IMR-90 (cell line): ENCODE measurements around the gene GCNT4. TPM values are rescaled to one million over a fixed set of nuclear protein-coding genes. Genes with fewer than 3 reads are reported as not detected.

Experiments used
- ATAC-seq: fragments of 200-7000 bp; cut with Tn5 transposase; 2 replicates; pipeline ENCODE4 v1.9.1; 2020; ENCODE audit warnings: low read depth, mild to moderate bottlenecking, moderate library complexity
- BruUV-seq: library from RNA; stranded (reverse); fragments of 400-500 nt; replicated peaks from 2 replicates; lab custom pipeline; 2021; lab: Mats Ljungman, UMichigan
- CTCF ChIA-PET: fragments of 300-600 bp; formaldehyde crosslinking; extraction: SDS; loops from one replicate; lab custom pipeline; 2021; ENCODE audit warnings: antibody characterized with exemption; lab: Yijun Ruan, JAX
- POLR2A ChIA-PET: fragments of 300-600 bp; sonication (Branson Sonifier 250); formaldehyde crosslinking; loops from one replicate; lab custom pipeline; 2022; ENCODE audit warnings: antibody characterized with exemption; ENCODE audit not compliant: unreplicated experiment; lab: Charles Lee
- DNase-seq: peaks from one replicate; pipeline ENCODE4 v3.0.0; 2013
- H2AFZ ChIP-seq: replicated peaks from 2 replicates; pipeline ENCODE3; 2013; ENCODE audit warnings: low read length, mild to moderate bottlenecking; ENCODE audit not compliant: poor library complexity
- H2AK5ac ChIP-seq: 2 replicates; pipeline ENCODE4 v1.6.1; 2013; ENCODE audit warnings: low read depth, low read length, inconsistent platforms
- H2AK9ac ChIP-seq: replicated peaks from 2 replicates; pipeline ENCODE3; 2013; ENCODE audit warnings: mild to moderate bottlenecking, low read depth, low read length, moderate library complexity; ENCODE audit not compliant: poor library complexity
- H2BK120ac ChIP-seq: 2 replicates; pipeline ENCODE4 v1.6.1; 2013; ENCODE audit warnings: low read depth, low read length, inconsistent platforms
- H2BK15ac ChIP-seq: 3 replicates; pipeline ENCODE4 v1.6.1; 2013; ENCODE audit warnings: low read depth, low read length, inconsistent platforms
- H2BK20ac ChIP-seq: 2 replicates; pipeline ENCODE4 v1.6.1; 2013; ENCODE audit warnings: low read depth, mild to moderate bottlenecking, inconsistent platforms, low read length, moderate library complexity
- H2BK5ac ChIP-seq: 2 replicates; pipeline ENCODE4 v1.6.1; 2013; ENCODE audit warnings: mild to moderate bottlenecking, low read depth, low read length, inconsistent platforms; ENCODE audit not compliant: poor library complexity, severe bottlenecking
- H3K14ac ChIP-seq: replicated peaks from 2 replicates; pipeline ENCODE4 v1.6.1; 2013; ENCODE audit warnings: low read depth, low read length, inconsistent platforms
- H3K18ac ChIP-seq: 2 replicates; pipeline ENCODE4 v1.6.1; 2013; ENCODE audit warnings: low read depth, low read length, control low read depth
- H3K23ac ChIP-seq: 2 replicates; pipeline ENCODE4 v1.6.1; 2013; ENCODE audit warnings: low read depth, low read length, inconsistent platforms
- H3K27ac ChIP-seq: 2 replicates; pipeline ENCODE4 v1.5.1; 2013; ENCODE audit warnings: mild to moderate bottlenecking, control low read depth, low read length; ENCODE audit not compliant: insufficient read depth
- H3K27me3 ChIP-seq: 2 replicates; pipeline ENCODE4 v1.6.1; 2013; ENCODE audit warnings: low read length; ENCODE audit not compliant: control insufficient read depth, insufficient read depth
- H3K36me3 ChIP-seq: 2 replicates; pipeline ENCODE4 v1.6.1; 2013; ENCODE audit warnings: low read length, mixed read lengths; ENCODE audit not compliant: control insufficient read depth, insufficient read depth
- H3K4ac ChIP-seq: 2 replicates; pipeline ENCODE4 v1.6.1; 2013; ENCODE audit warnings: low read depth, low read length, inconsistent platforms
- H3K4me1 ChIP-seq: 2 replicates; pipeline ENCODE4 v1.6.1; 2013; ENCODE audit warnings: low read length, mixed read lengths; ENCODE audit not compliant: control insufficient read depth, insufficient read depth
- H3K4me2 ChIP-seq: 2 replicates; pipeline ENCODE4 v1.6.1; 2013; ENCODE audit warnings: low read depth, mild to moderate bottlenecking, control low read depth, low read length, moderate library complexity
- H3K4me3 ChIP-seq: 2 replicates; pipeline ENCODE4 v1.5.1; 2013; ENCODE audit warnings: low read depth, mild to moderate bottlenecking, control low read depth, low read length, moderate library complexity; ENCODE audit not compliant: insufficient read depth
- H3K56ac ChIP-seq: 2 replicates; pipeline ENCODE4 v1.6.1; 2013; ENCODE audit warnings: low read length, inconsistent platforms; ENCODE audit not compliant: insufficient read depth; ENCODE audit errors: extremely low read depth
- H3K79me1 ChIP-seq, 2 experiments: 2 replicates each; pipeline ENCODE4 v1.6.1; 2013; ENCODE audit warnings: low read length in 2 of 2, inconsistent platforms in 1 of 2, low read depth in 1 of 2
- H3K9ac ChIP-seq: 2 replicates; pipeline ENCODE4 v1.6.1; 2013; ENCODE audit warnings: low read depth, low read length, control low read depth
- H3K9me1 ChIP-seq: 2 replicates; pipeline ENCODE4 v1.6.1; 2013; ENCODE audit warnings: low read length, inconsistent platforms; ENCODE audit not compliant: insufficient read depth
- H3K9me3 ChIP-seq: 2 replicates; pipeline ENCODE4 v1.6.1; 2013; ENCODE audit warnings: low read length; ENCODE audit not compliant: control insufficient read depth, insufficient read depth
- H4K20me1 ChIP-seq: 2 replicates; pipeline ENCODE4 v1.6.1; 2013; ENCODE audit warnings: low read length, inconsistent platforms; ENCODE audit not compliant: insufficient read depth
- H4K5ac ChIP-seq: 2 replicates; pipeline ENCODE4 v1.6.1; 2013; ENCODE audit warnings: mild to moderate bottlenecking, low read depth, low read length, control low read depth
- H4K8ac ChIP-seq, 2 experiments: 2 replicates each; pipeline ENCODE4 v1.6.1; 2013; ENCODE audit warnings: low read depth in 2 of 2, low read length in 2 of 2, control low read depth in 1 of 2, inconsistent platforms in 1 of 2
- H4K91ac ChIP-seq: 2 replicates; pipeline ENCODE4 v1.6.1; 2013; ENCODE audit warnings: low read depth, low read length, inconsistent platforms; ENCODE audit not compliant: insufficient read depth
- BHLHE40 ChIP-seq: fragments of 150-350 bp; IDR thresholded peaks from 2 replicates; pipeline ENCODE4 v1.6.1; 2016; ENCODE audit warnings: mild to moderate bottlenecking, low read depth, low read length
- CEBPB ChIP-seq: IDR thresholded peaks from 2 replicates; pipeline ENCODE4 v1.6.1; 2012; ENCODE audit warnings: low read depth, low read length, improper control_type of control experiment
- CHD1 ChIP-seq: IDR thresholded peaks from 2 replicates; pipeline ENCODE4 v1.6.1; 2012; ENCODE audit warnings: low read depth, low read length, improper control_type of control experiment
- CTCF ChIP-seq: conservative IDR thresholded peaks from 2 replicates; pipeline ENCODE4 v1.5.1; 2012; ENCODE audit warnings: mild to moderate bottlenecking, low read depth, low read length, improper control_type of control experiment
- ELK1 ChIP-seq: fragments of 150-350 bp; IDR thresholded peaks from 2 replicates; pipeline ENCODE4 v1.6.1; 2016; ENCODE audit warnings: low read depth, mild to moderate bottlenecking, low read length, moderate library complexity, borderline replicate concordance
- FOS ChIP-seq: fragments of 150-350 bp; IDR thresholded peaks from 2 replicates; pipeline ENCODE4 v1.6.1; 2016; ENCODE audit warnings: low read depth, low read length
- MAFK ChIP-seq: IDR thresholded peaks from 2 replicates; pipeline ENCODE4 v1.6.1; 2012; ENCODE audit warnings: low read depth, low read length, improper control_type of control experiment
- MAZ ChIP-seq: IDR thresholded peaks from 2 replicates; pipeline ENCODE4 v1.6.1; 2012; ENCODE audit warnings: low read depth, mild to moderate bottlenecking, low read length, improper control_type of control experiment, moderate library complexity, borderline replicate concordance
- MXI1 ChIP-seq: IDR thresholded peaks from 2 replicates; pipeline ENCODE4 v1.6.1; 2012; ENCODE audit warnings: low read depth, mild to moderate bottlenecking, low read length, moderate library complexity, borderline replicate concordance
- NFE2L2 ChIP-seq: fragments of 150-350 bp; IDR thresholded peaks from 2 replicates; pipeline ENCODE4 v1.6.1; 2016; ENCODE audit warnings: low read depth, mild to moderate bottlenecking, low read length
- POLR2A ChIP-seq: IDR thresholded peaks from 2 replicates; pipeline ENCODE4 v1.6.1; 2012; ENCODE audit warnings: mild to moderate bottlenecking, low read depth, low read length
- RAD21 ChIP-seq: IDR thresholded peaks from 2 replicates; pipeline ENCODE4 v1.6.1; 2012; ENCODE audit warnings: low read length, improper control_type of control experiment
- RCOR1 ChIP-seq: IDR thresholded peaks from 2 replicates; pipeline ENCODE4 v1.6.1; 2012; ENCODE audit warnings: mild to moderate bottlenecking, low read length, improper control_type of control experiment; ENCODE audit not compliant: insufficient replicate concordance
- RFX5 ChIP-seq: IDR thresholded peaks from 2 replicates; pipeline ENCODE4 v1.8.0; 2012; ENCODE audit warnings: low read depth, mild to moderate bottlenecking, low read length, moderate library complexity
- SMC3 ChIP-seq: fragments of 150-350 bp; IDR thresholded peaks from 2 replicates; pipeline ENCODE4 v1.6.1; 2016; ENCODE audit warnings: low read depth, mild to moderate bottlenecking, antibody characterized with exemption, low read length, moderate library complexity
- USF2 ChIP-seq: fragments of 150-350 bp; IDR thresholded peaks from 2 replicates; pipeline ENCODE4 v1.6.1; 2017; ENCODE audit warnings: mild to moderate bottlenecking, antibody characterized with exemption, low read length, low read depth
- WGBS, 2 experiments: methylation state at CpG; one replicate each; pipeline versions ENCODE4 v1.1.5 to v1.1.7; 2013; ENCODE audit warnings: missing lambda C conversion rate in 2 of 2; ENCODE audit not compliant: insufficient read length in 1 of 2; ENCODE audit errors: extremely low coverage in 2 of 2; 5-methylcytosine and 5-hydroxymethylcytosine counted together
- dilution Hi-C: fragments of 300-500 bp; cut with HindIII; formaldehyde crosslinking; loops from one replicate; pipeline ENCODE4 v1.14.3; 2018; ENCODE audit warnings: low sequenced_read_pairs; ENCODE audit not compliant: unreplicated experiment
- in situ Hi-C: fragments of 300-500 bp; cut with MboI; formaldehyde crosslinking; loops from 3 replicates; pipeline ENCODE4 v1.14.3; 2019; ENCODE audit warnings: low sequenced_read_pairs, inconsistent platforms, mixed read lengths
- intact Hi-C: fragments of 100-400 bp; cut with micrococcal nuclease; formaldehyde crosslinking; loops from 2 replicates; pipeline ENCODE4 v1.10.0; 2022
- polyA plus RNA-seq, 3 experiments: library from polyadenylated mRNA; depleted of rRNA; stranded (reverse); fragments of >200 nt; gene quantifications; 2 replicates each; pipeline ENCODE4 v1.2.3, GENCODE V29; 2012; ENCODE audit warnings: low replicate concordance in 1 of 3
- total RNA-seq: library from RNA; depleted of rRNA; stranded (reverse); fragments of >200 nt; gene quantifications from 2 replicates; pipeline ENCODE4 v1.2.3, GENCODE V29; 2012

Gene GCNT4
- total and polyA plus RNA-seq, 2 of the 4 experiments (the other 2 are of a cell fraction): 0.46 to 1.8 TPM

- dilution Hi-C loops: no loop called here
- Histone ChIP-seq H4K8ac (no peak overlapping the region), H4K91ac (no peak overlapping the region), H3K79me1 (no peaks in the 10 kb centered on the region), H3K18ac (no peak overlapping the region), H2BK20ac (no peak overlapping the region), H3K36me3 (no peaks in the 10 kb centered on the region), H3K27me3 (no peaks in the 10 kb centered on the region), H3K4me3 (no peak overlapping the region), H3K14ac (no peak overlapping the region), H2AK5ac (no peak overlapping the region), H4K5ac (no peak overlapping the region), H3K9ac (no peak overlapping the region), H3K9me3 (no peaks in the 10 kb centered on the region), H3K4ac (no peak overlapping the region), H3K23ac (no peak overlapping the region), H3K9me1 (0 out of 2 replicates have a peak, but pooled peaks cover 3% of the 10 kb centered on the region), H3K56ac (no peak overlapping the region), H3K4me2 (no peak overlapping the region), H2BK5ac (no peak overlapping the region), H3K27ac (no peak overlapping the region), H2BK120ac (no peak overlapping the region), H2AK9ac (no peak overlapping the region), H4K20me1 (no peaks in the 10 kb centered on the region), H2AFZ (no peak overlapping the region), H3K4me1 (0 out of 2 replicates have a peak, but pooled peaks cover 4% of the 10 kb centered on the region), H2BK15ac (no peak overlapping the region)
- intact Hi-C loops: no loop called here
- ChIA-PET CTCF (no interaction called here), POLR2A (no interaction called here)
- DNase-seq (no peak), ATAC-seq (no peak)
- in situ Hi-C loops: no loop called here
- TF ChIP-seq ELK1: no peak
- no peak for TF ChIP-seq CTCF
- TF ChIP-seq SMC3: no peak
- no peak for TF ChIP-seq POLR2A
- no peak for TF ChIP-seq BHLHE40
- TF ChIP-seq RCOR1: no peak
- TF ChIP-seq FOS: no peak
- TF ChIP-seq RAD21: no peak
- no peak for TF ChIP-seq NFE2L2
- TF ChIP-seq CHD1: no peak
- TF ChIP-seq CEBPB: no peak
- no peak for TF ChIP-seq MAFK
- TF ChIP-seq RFX5: no peak
- TF ChIP-seq MAZ: no peak
- no peak for TF ChIP-seq USF2
- no peak for TF ChIP-seq MXI1
- no CpG with 5 or more reads among the region's 1 CpG for WGBS, 2 experiments
- BruUV-seq: no TSS peak
Observed at GRCh38 chr5:75012748-75013147, 39.6 kb downstream of the GCNT4 start.
